HG03108 (cell line): ENCODE measurements around the gene LRWD1.
"Not testable (repeated sequence)": the region's sequence is repeated elsewhere in the genome, so short reads cannot be mapped to it uniquely, and the experiment has no call there.

Experiments
- ATAC-seq: cut with Tn5 transposase; IDR thresholded peaks from one replicate; pipeline ENCODE4 v1.9.1; 2021; ENCODE audit warnings: moderate library complexity; ENCODE audit not compliant: unreplicated experiment

Gene LRWD1

GRCh38 chr7:102439963-102440795 lies 24.6 kb upstream of the LRWD1 start:
- no peak for ATAC-seq

- ATAC-seq, result peak; percentile 47
These were observed 19.7 kb upstream of the LRWD1 start for GRCh38 chr7:102444961-102445673.

DNA sequence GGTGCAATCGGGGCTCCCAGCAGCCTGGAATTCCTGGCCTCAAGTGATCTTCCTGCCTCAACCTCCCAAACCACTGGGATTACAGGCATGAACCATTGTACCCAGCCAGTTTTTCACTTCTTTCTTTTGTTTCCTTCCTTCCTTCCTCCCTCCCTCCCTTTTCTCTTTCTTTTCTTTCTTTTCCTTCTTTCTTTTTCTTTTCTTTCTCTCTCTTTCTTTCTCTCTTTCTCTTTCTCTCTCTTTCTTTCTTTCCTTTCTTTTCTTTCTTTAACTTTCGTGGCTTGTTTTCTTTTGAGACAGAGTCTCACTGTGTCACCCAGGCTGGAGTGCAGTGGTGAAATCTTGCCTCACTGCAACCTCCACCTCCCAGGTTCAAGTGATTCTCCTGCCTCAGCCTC lies 19.1 kb upstream of the LRWD1 start:
- no peak for ATAC-seq

DNA sequence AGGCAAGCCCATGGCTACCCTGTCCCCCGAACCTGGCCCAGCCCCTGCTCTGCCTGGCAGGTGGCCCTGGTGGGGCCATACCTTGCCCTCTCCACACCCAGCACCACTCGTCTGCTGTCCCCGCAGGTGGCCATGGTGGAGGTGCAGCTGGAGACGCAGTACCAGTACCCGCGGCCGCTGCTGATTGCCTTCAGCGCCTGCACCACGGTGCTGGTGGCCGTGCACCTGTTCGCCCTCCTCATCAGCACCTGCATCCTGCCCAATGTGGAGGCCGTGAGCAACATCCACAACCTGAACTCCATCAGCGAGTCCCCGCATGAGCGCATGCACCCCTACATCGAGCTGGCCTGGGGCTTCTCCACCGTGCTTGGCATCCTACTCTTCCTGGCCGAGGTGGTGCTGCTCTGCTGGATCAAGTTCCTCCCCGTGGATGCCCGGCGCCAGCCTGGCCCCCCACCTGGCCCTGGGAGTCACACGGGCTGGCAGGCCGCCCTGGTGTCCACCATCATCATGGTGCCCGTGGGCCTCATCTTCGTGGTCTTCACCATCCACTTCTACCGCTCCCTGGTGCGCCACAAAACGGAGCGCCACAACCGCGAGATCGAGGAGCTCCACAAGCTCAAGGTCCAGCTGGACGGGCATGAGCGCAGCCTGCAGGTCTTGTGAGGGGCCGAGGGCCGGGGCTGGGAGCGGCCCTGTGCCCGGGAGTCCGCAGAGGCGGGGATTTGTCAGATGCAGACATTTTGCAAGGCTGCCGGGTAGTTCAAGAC lies 18.2 kb upstream of the LRWD1 start:
- ATAC-seq, result no peak

DNA sequence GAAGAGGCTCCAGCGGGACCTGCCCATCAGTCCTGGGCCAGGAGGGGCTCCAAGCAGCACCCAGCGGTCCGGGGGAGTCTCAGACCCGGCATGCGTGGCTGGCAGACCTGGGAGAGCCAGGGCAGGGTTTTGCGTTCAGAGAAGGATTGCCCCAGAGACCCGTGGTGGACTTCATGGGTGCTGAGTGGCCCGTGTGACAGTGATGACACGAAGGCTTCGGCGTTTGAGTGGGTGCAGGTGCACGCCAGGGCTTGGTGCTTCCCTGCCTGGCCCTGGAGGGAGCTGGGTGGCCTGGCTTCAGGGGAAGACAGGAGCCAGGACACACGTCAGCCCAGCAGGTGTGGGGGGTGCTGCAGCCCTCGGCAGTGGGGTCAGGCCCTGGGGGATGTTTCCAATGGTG lies 17.5 kb upstream of the LRWD1 start:
- no peak for ATAC-seq

DNA sequence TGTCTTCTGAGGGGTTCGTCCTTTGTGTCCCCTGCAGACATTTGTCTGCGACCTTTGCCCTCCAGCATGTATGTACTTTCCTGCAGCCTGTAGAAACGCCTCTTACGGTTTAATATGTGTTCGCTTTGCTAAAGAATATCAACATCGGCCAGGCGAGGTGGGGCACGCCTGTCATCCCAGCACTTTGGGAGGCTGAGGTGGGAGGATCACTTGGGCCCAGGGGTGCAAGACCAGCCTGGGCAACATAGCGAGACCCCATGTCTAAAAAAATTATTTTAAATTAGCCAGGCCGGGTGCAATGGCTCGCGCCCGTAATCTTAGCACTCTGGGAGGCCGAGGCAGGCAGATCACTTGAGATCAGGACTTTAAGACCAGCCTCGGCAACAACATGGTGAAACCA lies 15.6 kb upstream of the LRWD1 start:
- ATAC-seq, result no peak

- no peak for ATAC-seq
These were observed 14.5 kb upstream of the LRWD1 start for GRCh38 chr7:102450242-102450641.

DNA sequence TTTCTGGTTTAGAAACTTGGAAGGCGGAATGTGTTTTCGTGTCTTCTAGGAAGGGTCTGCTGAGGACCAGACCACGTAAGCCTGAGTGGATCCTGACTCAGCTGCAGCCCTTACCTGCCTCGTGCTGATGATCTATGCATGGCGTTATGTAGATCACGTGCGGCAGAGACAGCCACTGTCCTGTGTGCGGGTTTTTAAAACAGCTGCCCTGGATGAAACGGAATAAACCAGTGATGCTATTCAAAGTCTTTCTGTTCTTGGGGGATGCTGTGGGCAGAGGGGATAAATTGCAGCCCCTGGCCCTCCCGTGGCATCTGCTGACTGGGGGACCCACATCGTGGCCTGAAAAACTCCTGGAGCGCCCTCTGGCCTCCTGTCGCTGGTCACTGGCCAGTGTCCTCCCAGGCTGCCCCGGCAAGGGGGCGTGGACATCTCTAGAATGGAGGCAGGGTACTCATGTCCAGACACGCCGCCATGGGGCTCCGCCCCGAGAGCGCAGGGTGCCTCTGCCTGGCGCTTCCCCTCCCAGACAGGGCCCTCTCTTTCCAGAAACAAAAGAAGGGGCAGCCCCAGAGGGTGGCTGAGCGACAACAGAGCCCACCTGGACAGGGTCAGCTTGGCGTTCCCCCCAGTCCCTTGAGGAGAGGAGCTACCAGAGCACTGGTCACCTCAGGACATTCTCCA lies 13.3 kb upstream of the LRWD1 start:
- ATAC-seq, result no peak

DNA sequence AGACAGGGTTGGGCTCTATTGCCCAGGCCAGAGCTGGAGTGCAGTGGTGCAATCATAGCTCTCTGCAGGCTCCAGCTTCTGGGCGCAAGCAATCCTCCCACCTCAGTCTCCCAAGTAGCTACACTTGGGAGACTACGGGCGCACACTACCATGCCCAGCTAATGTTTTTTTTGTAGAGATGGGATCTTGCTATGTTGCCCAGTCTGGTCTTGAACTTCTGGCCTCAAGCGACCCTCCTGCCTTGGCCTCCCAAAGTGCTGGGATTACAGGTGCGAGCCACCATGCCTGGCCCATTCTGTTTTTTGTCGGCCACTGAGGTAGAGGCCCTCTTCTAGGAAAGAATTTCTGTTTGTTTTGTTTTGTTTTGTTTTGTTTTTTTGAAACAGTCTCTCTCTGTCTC lies 12.3 kb upstream of the LRWD1 start:
- no peak for ATAC-seq

DNA sequence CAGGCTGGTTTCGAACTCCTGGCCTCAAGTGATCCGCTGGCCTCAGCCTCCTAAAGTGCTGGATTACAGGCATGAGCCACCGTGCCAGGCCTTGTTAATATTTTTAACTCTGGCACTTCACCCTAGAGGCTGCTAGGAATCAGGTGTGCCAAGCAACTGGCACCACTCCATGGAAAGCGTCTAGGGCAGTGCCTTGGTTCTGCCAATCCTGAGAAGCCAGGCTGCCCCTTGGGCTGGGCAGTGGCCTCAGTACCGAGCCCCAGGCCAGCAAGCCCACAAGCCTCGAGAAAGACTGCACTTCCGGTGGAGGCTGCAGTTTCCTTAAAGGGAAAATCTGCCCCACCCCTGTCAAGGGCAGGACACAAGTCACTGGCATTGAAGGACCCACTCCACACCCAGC lies 11.5 kb upstream of the LRWD1 start:
- ATAC-seq, result no peak

DNA sequence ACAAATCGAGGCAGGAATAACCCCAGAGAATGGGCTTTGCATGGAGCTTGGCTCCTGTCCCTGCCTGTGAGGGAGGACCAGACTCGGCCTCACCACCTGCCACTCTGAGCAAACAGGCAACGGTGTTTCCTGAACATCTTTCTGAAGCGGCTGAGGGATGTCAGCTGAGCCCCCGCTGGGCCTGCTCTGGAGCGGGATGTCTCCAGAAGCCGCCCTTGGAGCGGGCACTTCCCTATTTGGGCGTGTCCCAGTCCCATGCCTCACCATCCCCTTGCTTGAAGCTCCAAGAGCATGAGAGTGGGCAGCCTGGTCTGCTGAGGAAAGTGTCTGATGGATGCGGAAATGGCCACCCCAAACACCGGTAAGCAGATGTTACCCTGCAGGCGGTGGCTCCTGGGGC lies 10.3 kb upstream of the LRWD1 start:
- ATAC-seq, result no peak

DNA sequence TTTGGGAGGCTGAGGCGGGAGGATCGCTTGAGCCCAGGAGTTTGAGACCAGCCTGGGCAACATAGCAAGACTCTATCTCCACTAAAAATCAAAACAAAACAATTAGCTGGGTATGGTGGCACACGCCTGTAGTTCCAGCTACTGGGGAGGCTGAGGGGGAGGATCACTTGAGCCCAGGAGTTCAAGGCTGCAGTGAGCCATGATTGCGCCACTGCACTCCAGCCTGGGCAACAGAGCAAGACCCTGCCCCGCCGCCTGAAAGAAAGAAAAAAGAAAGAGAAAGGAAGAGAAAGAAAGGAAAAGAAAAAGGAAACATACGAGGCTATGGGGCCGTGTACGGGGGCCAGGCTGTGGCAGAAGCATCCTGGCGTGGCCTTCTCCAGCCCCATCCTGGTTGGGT lies 9.9 kb upstream of the LRWD1 start:
- ATAC-seq, result not testable (repeated sequence)

GRCh38 chr7:102455596-102455995 lies 9.2 kb upstream of the LRWD1 start:
- ATAC-seq, result no peak

- no peak for ATAC-seq
These were observed 8.5 kb upstream of the LRWD1 start for GRCh38 chr7:102456327-102456726.

DNA sequence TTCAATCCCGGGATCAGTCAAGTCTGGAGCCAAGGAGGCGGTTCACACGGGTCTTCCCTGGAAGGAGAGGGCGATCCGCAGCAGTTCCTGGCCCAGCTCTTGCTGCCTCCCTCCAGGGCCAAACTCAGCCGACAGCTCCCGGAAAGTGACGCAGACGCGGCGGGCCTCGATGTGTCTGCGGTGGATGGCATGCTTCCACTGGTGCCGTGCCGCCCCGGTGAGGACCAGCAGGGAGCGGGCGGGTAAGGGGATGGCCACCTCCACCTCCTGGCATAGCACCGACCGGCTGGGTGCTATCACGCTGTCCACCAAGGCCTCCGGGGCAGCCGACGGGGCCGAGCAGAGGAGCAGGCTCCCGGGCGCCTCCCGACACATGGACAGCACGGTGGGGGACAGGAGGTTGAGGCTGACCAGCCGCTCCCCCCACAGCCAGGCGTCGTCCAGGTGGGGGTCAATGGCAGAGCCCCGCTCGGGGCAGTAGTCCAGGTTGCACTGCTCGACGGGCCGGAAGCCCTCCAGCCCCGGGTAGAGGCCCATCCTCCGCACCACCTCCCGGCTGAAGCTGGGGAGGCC lies 7.3 kb upstream of the LRWD1 start:
- ATAC-seq, result no peak

DNA sequence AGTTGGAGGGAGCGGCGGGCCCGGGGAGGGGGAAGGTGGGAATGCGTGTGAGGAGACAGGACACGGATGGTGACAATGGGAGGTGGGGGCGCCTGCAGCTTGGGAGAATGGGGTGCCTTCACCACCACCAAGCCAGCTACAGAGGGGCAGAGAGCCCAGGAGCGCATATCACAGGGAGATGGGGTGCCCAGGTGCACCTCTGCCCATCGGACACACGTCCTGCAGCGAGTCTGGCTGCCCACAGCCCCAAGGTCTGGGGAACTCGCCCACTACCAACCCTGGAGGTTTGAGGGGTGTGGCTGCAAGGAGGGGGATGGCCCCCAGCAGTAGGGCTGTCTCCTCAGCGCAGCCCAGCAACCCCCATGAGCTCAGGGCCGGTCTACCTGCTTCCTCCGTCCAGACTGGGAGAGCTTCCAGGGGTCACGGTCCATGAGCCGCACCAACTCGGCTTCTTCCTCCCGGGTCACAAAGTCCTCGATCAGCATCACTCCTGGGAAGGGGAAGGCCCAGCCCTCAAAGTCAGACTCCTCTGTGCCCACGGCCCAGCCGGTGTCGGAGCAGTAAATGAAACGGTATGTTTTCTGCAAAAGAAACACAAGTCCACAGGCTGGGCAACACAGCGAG lies 5.5 kb upstream of the LRWD1 start:
- no peak for ATAC-seq

- ATAC-seq, result no peak
These were observed 4.3 kb upstream of the LRWD1 start for GRCh38 chr7:102460467-102460866.

- ATAC-seq, result no peak
These were observed 775 bp upstream of the LRWD1 start for GRCh38 chr7:102463841-102464576.

DNA sequence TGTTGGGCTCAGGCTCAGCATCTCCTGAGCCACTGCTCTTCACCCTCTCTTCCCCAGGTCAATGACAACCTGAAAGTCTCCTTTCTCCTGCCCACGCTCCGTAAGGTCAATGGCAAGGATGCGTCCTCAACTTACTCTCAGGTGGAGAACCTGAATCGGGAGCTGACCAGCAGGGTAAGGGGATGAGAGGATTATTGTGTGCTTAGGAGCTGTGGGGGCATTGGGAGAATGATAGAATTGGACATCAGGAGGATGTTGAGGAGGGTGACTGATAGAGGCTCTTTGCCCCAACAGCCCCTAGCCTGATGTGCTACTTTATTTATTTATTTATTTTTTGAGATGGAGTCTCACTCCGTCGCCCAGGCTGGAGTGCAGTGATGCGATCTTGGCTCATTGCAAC lies 1.3 kb downstream of the LRWD1 start:
- no peak for ATAC-seq
